ENCODE measurements around the gene SVOPL.

The SVOPL gene

GRCh38 chr7:138553805-138554204 is 147.4 kb downstream of the SVOPL start:
- no peak for DNase-seq

GRCh38 chr7:138551102-138551501 is 150.1 kb downstream of the SVOPL start:
- DNase-seq: no peak

- no peak for DNase-seq
Measured at GRCh38 chr7:138550337-138550736, 150.8 kb downstream of the SVOPL start.

GRCh38 chr7:138549082-138549481 is 152.1 kb downstream of the SVOPL start:
- no peak for DNase-seq

- DNase-seq: no peak
Measured at GRCh38 chr7:138546829-138547228, 154.3 kb downstream of the SVOPL start.

GRCh38 chr7:138546064-138546619 is 155.0 kb downstream of the SVOPL start:
- no peak for DNase-seq

- no peak for DNase-seq
Measured at GRCh38 chr7:138545123-138545522, 156.0 kb downstream of the SVOPL start.

All from CD4-positive, alpha-beta T cell treated with Interleukin-21 for 1 hour (primary cell).